SK-N-SH (cell line): ENCODE results near the gene ATOSA. TPM values are rescaled to one million over a fixed set of nuclear protein-coding genes. Genes with fewer than 3 reads are reported as not detected.

ENCODE experiments used
- CTCF ChIA-PET: fragments of 300-600, 350-600 bp; formaldehyde crosslinking; extraction: SDS; loops from one replicate; lab custom pipeline; 2021; lab: Yijun Ruan, JAX
- POLR2A ChIA-PET: fragments of 350-600 bp; sonication (Branson Sonifier 250); formaldehyde crosslinking; extraction: SDS; loops from one replicate; lab custom pipeline; 2020; ENCODE audit warnings: antibody characterized with exemption, inconsistent platforms; lab: Yijun Ruan, JAX
- DNase-seq: peaks from one replicate; pipeline ENCODE4 v3.0.0; 2012
- H2AFZ ChIP-seq: fragments of 200-600 bp; sonication (generic); 2 replicates; pipeline ENCODE4 v1.8.1; 2016; ENCODE audit warnings: antibody characterized with exemption, mild to moderate bottlenecking, low read depth
- H3F3A ChIP-seq: fragments of 200-600 bp; sonication (generic); replicated peaks from 2 replicates; pipeline ENCODE3; 2016; ENCODE audit warnings: antibody characterized with exemption, mild to moderate bottlenecking; ENCODE audit not compliant: insufficient read depth
- H3K27ac ChIP-seq, 2 experiments: fragments of 200-500 bp in 1 of 2; fragments of 200-600 bp in 1 of 2; sonication (Bioruptor generic) in 1 of 2; sonication (generic), shearing (Covaris generic) in 1 of 2; 2 replicates each; pipeline versions ENCODE4 v1.5.1 to v1.6.1; 2014 to 2016; ENCODE audit warnings: low read depth in 2 of 2, inconsistent platforms in 1 of 2, low read length in 1 of 2, mild to moderate bottlenecking in 1 of 2, mixed read lengths in 1 of 2
- H3K27me3 ChIP-seq: fragments of 200-600 bp; sonication (generic), shearing (Covaris generic); 2 replicates; pipeline ENCODE4 v1.6.1; 2016; ENCODE audit warnings: mixed run types; ENCODE audit not compliant: insufficient read depth
- H3K36me3 ChIP-seq, 2 experiments: fragments of 200-500 bp in 1 of 2; fragments of 200-600 bp in 1 of 2; sonication (Bioruptor generic) in 1 of 2; sonication (generic) in 1 of 2; replicated peaks in 1 of 2; 2 replicates each; pipeline versions ENCODE3 to v1.5.1; 2014 to 2016; ENCODE audit warnings: low read length in 1 of 2, mild to moderate bottlenecking in 1 of 2; ENCODE audit not compliant: insufficient read depth in 2 of 2, control insufficient read depth in 1 of 2
- H3K4me1 ChIP-seq, 2 experiments: fragments of 200-500 bp in 1 of 2; fragments of 200-600 bp in 1 of 2; sonication (Bioruptor generic) in 1 of 2; sonication (generic), shearing (Covaris generic) in 1 of 2; 2 replicates each; pipeline versions ENCODE4 v1.5.1 to v1.6.1; 2014 to 2016; ENCODE audit warnings: low read depth in 1 of 2, low read length in 1 of 2, mixed run types in 1 of 2; ENCODE audit not compliant: insufficient read depth in 2 of 2, control insufficient read depth in 1 of 2
- H3K4me2 ChIP-seq: fragments of 200-600 bp; sonication (generic), shearing (Covaris generic); 2 replicates; pipeline ENCODE4 v1.6.1; 2017; ENCODE audit warnings: mixed run types
- H3K4me3 ChIP-seq, 2 experiments: fragments of 200-500 bp in 1 of 2; fragments of 200-600 bp in 1 of 2; sonication (Bioruptor generic) in 1 of 2; sonication (generic), shearing (Covaris generic) in 1 of 2; 2 replicates each; pipeline versions ENCODE4 v1.5.1 to v1.8.1; 2014 to 2016; ENCODE audit warnings: low read depth in 2 of 2, inconsistent platforms in 1 of 2, low read length in 1 of 2, mild to moderate bottlenecking in 1 of 2, mixed read lengths in 1 of 2, moderate library complexity in 1 of 2
- H3K79me2 ChIP-seq: fragments of 200-600 bp; sonication (generic); 2 replicates; pipeline ENCODE4 v1.8.1; 2017; ENCODE audit warnings: mild to moderate bottlenecking; ENCODE audit not compliant: insufficient read depth
- H3K9ac ChIP-seq: fragments of 200-600 bp; sonication (generic); 2 replicates; pipeline ENCODE4 v1.6.1; 2017; ENCODE audit warnings: mixed run types
- H3K9me2 ChIP-seq: fragments of 200-600 bp; sonication (generic); 2 replicates; pipeline ENCODE4 v1.6.1; 2017; ENCODE audit warnings: mixed run types
- H3K9me3 ChIP-seq: fragments of 200-600 bp; sonication (generic); 2 replicates; pipeline ENCODE4 v1.6.1; 2017; ENCODE audit warnings: mixed run types, mild to moderate bottlenecking, moderate library complexity
- H4K20me1 ChIP-seq: fragments of 200-600 bp; sonication (generic); 2 replicates; pipeline ENCODE4 v1.6.1; 2017; ENCODE audit warnings: mild to moderate bottlenecking, mixed run types; ENCODE audit not compliant: insufficient read depth
- CHD2 ChIP-seq: fragments of 150-350 bp; IDR thresholded peaks from 2 replicates; pipeline ENCODE4 v1.6.1; 2018; ENCODE audit warnings: low read length; ENCODE audit not compliant: partially characterized antibody
- ELF1 ChIP-seq: IDR thresholded peaks from 2 replicates; pipeline ENCODE4 v1.4.0; 2012
- FOSL2 ChIP-seq: IDR thresholded peaks from 2 replicates; pipeline ENCODE4 v1.4.0; 2012; ENCODE audit warnings: low read depth, mild to moderate bottlenecking, moderate library complexity, borderline replicate concordance
- FOXJ3 ChIP-seq: sonication (generic); formaldehyde crosslinking; IDR thresholded peaks from 2 replicates; pipeline ENCODE4 v1.5.1; 2020; ENCODE audit warnings: mild to moderate bottlenecking, missing genetic modification reagents
- FOXM1 ChIP-seq: IDR thresholded peaks from 2 replicates; pipeline ENCODE4 v1.4.0; 2012; ENCODE audit warnings: low read depth, mild to moderate bottlenecking
- GABPA ChIP-seq: IDR thresholded peaks from 2 replicates; pipeline ENCODE4 v1.4.0; 2012; ENCODE audit warnings: low read depth, mild to moderate bottlenecking
- GATA2 ChIP-seq: sonication (generic); formaldehyde crosslinking; IDR thresholded peaks from 2 replicates; pipeline ENCODE4 v1.5.0; 2020; ENCODE audit warnings: mild to moderate bottlenecking, missing genetic modification reagents
- MXI1 ChIP-seq: IDR thresholded peaks from 2 replicates; pipeline ENCODE4 v1.6.1; 2012; ENCODE audit warnings: mild to moderate bottlenecking, low read depth, low read length, improper control_type of control experiment
- NRF1 ChIP-seq: IDR thresholded peaks from 2 replicates; pipeline ENCODE4 v1.6.1; 2012; ENCODE audit warnings: low read depth, mild to moderate bottlenecking, low read length
- PBX3 ChIP-seq: IDR thresholded peaks from 2 replicates; pipeline ENCODE4; 2012
- POLR2AphosphoS5 ChIP-seq: IDR thresholded peaks from 2 replicates; pipeline ENCODE4 v1.6.1; 2012; ENCODE audit warnings: low read depth, low read length
- RAD21 ChIP-seq: IDR thresholded peaks from 2 replicates; pipeline ENCODE4 v1.6.1; 2012; ENCODE audit warnings: mild to moderate bottlenecking, low read length
- RCOR1 ChIP-seq: fragments of 150-350 bp; IDR thresholded peaks from 2 replicates; pipeline ENCODE4 v1.6.1; 2017; ENCODE audit warnings: antibody characterized with exemption, low read length
- RXRA ChIP-seq: IDR thresholded peaks from 2 replicates; pipeline ENCODE4 v1.4.0; 2012; ENCODE audit warnings: low read depth, mild to moderate bottlenecking, borderline replicate concordance
- SMC3 ChIP-seq: IDR thresholded peaks from 2 replicates; pipeline ENCODE4 v1.6.1; 2012; ENCODE audit warnings: low read depth, low read length, improper control_type of control experiment
- YY1 ChIP-seq: IDR thresholded peaks from 2 replicates; pipeline ENCODE4 v1.4.0; 2012; ENCODE audit warnings: low read depth, mild to moderate bottlenecking
- WGBS: methylation state at CpG from one replicate; pipeline ENCODE4 v1.1.6; 2017; ENCODE audit warnings: low lambda C conversion rate; 5-methylcytosine and 5-hydroxymethylcytosine counted together
- polyA plus RNA-seq, 3 experiments: library from polyadenylated mRNA; depleted of rRNA; stranded (reverse); fragments of >200 nt; gene quantifications; 2 replicates each; pipeline ENCODE4 v1.2.3, GENCODE V29; 2012
- TF ChIP-seq, protein P1 (sequence below): fragments of 150-350 bp; IDR thresholded peaks from 2 replicates; pipeline ENCODE4 v1.6.1; 2016; ENCODE audit warnings: mild to moderate bottlenecking, low read depth, low read length
- TF ChIP-seq, protein P2 (sequence below): fragments of 150-350 bp; IDR thresholded peaks from 2 replicates; pipeline ENCODE4 v1.6.1; 2017; ENCODE audit warnings: antibody characterized with exemption, low read length, low read depth, borderline replicate concordance
- TF ChIP-seq, protein P3 (sequence below): fragments of 200-600 bp; sonication (generic); IDR thresholded peaks from 2 replicates; pipeline ENCODE4 v1.6.1; 2017; ENCODE audit warnings: antibody characterized with exemption, mild to moderate bottlenecking, moderate library complexity
- TF ChIP-seq, protein P4 (sequence below): IDR thresholded peaks from 2 replicates; pipeline ENCODE4 v1.4.0; 2012; ENCODE audit warnings: low read depth, borderline replicate concordance

The ATOSA gene
- polyA plus RNA-seq, 1 of the 3 experiments (the other 2 are of a cell fraction) = 7.4 TPM

DNA sequence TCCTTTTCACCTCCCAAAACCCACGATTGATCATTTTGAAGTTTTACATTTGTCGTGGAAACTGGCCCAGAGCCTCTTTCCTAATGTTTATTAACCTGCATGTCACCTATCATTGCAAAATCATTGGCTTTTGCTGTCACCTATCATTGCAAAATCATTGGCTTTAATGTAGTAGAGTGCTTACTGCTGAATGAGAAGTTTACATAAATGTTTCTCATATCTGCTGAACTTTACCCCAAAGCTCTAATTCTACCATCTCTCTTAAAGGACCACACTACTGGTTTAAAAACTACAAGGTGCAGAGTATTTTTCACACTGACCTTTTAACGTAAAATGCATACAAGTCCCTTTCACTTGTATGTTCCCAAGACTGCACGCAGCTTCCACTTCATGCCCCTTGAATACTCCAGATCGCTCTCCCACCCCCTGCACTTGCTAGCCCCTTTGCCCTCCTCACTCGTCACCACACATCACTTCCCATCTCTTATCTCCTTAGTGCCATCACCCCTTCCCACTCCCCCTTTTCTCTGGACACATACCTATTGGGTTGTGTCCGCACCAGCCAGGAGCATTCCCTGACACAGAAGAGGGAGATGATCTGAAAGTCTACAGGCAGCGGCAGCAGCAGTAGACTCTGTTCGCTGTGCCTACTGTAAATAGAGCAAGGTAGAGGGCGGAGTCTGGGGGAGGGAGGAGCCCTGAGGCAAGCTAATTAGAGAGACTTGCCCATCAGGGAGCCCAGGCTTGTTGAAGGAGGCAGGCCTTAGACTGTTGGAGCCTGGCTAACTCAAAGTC is 30.2 kb upstream of the ATOSA start:
- WGBS = 70% methylated on average over 10 of the region's 10 CpGs
- Histone ChIP-seq H3K4me2 (no peak overlapping the region), H2AFZ (no peak overlapping the region), H3K36me3 (no peaks in the 10 kb centered on the region), H3F3A (no peaks in the 10 kb centered on the region), H3K79me2 (no peaks in the 10 kb centered on the region), H3K4me3 (no peak overlapping the region), H3K9me2 (no peaks in the 10 kb centered on the region), H3K27ac (no peak overlapping the region), H3K9ac (no peak overlapping the region), H3K4me1 (no peaks in the 10 kb centered on the region), H3K27me3 (peaks cover 6% of the 10 kb centered on the region; the same call in 1 of the 2 replicates), H3K9me3 (no peaks in the 10 kb centered on the region), H4K20me1 (no peaks in the 10 kb centered on the region)
- POLR2A ChIA-PET = no interaction called here
- CTCF ChIA-PET = interaction anchor here (1.1 to 3.1 kb wide), 3 partner anchors 13 to 453 kb away, joined by 3 to 10 read pairs (median 3); no protein-coding TSS in a partner anchor
- no peak for TF ChIP-seq MXI1
- TF ChIP-seq YY1 = no peak
- TF ChIP-seq, protein P1, sequence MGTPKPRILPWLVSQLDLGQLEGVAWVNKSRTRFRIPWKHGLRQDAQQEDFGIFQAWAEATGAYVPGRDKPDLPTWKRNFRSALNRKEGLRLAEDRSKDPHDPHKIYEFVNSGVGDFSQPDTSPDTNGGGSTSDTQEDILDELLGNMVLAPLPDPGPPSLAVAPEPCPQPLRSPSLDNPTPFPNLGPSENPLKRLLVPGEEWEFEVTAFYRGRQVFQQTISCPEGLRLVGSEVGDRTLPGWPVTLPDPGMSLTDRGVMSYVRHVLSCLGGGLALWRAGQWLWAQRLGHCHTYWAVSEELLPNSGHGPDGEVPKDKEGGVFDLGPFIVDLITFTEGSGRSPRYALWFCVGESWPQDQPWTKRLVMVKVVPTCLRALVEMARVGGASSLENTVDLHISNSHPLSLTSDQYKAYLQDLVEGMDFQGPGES = no peak
- TF ChIP-seq RXRA = no peak
- TF ChIP-seq FOXM1 = no peak
- TF ChIP-seq, protein P2, sequence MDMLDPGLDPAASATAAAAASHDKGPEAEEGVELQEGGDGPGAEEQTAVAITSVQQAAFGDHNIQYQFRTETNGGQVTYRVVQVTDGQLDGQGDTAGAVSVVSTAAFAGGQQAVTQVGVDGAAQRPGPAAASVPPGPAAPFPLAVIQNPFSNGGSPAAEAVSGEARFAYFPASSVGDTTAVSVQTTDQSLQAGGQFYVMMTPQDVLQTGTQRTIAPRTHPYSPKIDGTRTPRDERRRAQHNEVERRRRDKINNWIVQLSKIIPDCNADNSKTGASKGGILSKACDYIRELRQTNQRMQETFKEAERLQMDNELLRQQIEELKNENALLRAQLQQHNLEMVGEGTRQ = no peak
- TF ChIP-seq CHD2 = no peak
- no peak for DNase-seq

- CTCF ChIA-PET = no interaction called here
- POLR2A ChIA-PET = no interaction called here
- Histone ChIP-seq H3K27ac (no peak overlapping the region), H3K4me1 (no peaks in the 10 kb centered on the region), H3K9me3 (no peaks in the 10 kb centered on the region), H3K36me3 (no peaks in the 10 kb centered on the region), H3K9me2 (no peaks in the 10 kb centered on the region), H3K27me3 (peaks cover 6% of the 10 kb centered on the region; the same call in 1 of the 2 replicates), H2AFZ (no peak overlapping the region), H3K79me2 (no peaks in the 10 kb centered on the region), H3F3A (no peaks in the 10 kb centered on the region), H3K9ac (no peak overlapping the region), H3K4me2 (no peak overlapping the region), H3K4me3 (no peak overlapping the region), H4K20me1 (no peaks in the 10 kb centered on the region)
- DNase-seq = no peak
- 71% methylated on average over 1 of the region's 1 CpG for WGBS
- TF ChIP-seq GATA2 (CRISPR knock-in tag) = no peak
- no peak for TF ChIP-seq MXI1
- TF ChIP-seq SMC3 = no peak
- TF ChIP-seq GABPA = no peak
- TF ChIP-seq POLR2AphosphoS5 = no peak
- TF ChIP-seq NRF1 = no peak
- TF ChIP-seq, protein P3, sequence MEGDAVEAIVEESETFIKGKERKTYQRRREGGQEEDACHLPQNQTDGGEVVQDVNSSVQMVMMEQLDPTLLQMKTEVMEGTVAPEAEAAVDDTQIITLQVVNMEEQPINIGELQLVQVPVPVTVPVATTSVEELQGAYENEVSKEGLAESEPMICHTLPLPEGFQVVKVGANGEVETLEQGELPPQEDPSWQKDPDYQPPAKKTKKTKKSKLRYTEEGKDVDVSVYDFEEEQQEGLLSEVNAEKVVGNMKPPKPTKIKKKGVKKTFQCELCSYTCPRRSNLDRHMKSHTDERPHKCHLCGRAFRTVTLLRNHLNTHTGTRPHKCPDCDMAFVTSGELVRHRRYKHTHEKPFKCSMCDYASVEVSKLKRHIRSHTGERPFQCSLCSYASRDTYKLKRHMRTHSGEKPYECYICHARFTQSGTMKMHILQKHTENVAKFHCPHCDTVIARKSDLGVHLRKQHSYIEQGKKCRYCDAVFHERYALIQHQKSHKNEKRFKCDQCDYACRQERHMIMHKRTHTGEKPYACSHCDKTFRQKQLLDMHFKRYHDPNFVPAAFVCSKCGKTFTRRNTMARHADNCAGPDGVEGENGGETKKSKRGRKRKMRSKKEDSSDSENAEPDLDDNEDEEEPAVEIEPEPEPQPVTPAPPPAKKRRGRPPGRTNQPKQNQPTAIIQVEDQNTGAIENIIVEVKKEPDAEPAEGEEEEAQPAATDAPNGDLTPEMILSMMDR = no peak
- TF ChIP-seq PBX3 = no peak
- TF ChIP-seq, protein P4, sequence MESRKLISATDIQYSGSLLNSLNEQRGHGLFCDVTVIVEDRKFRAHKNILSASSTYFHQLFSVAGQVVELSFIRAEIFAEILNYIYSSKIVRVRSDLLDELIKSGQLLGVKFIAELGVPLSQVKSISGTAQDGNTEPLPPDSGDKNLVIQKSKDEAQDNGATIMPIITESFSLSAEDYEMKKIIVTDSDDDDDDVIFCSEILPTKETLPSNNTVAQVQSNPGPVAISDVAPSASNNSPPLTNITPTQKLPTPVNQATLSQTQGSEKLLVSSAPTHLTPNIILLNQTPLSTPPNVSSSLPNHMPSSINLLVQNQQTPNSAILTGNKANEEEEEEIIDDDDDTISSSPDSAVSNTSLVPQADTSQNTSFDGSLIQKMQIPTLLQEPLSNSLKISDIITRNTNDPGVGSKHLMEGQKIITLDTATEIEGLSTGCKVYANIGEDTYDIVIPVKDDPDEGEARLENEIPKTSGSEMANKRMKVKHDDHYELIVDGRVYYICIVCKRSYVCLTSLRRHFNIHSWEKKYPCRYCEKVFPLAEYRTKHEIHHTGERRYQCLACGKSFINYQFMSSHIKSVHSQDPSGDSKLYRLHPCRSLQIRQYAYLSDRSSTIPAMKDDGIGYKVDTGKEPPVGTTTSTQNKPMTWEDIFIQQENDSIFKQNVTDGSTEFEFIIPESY = no peak
- TF ChIP-seq FOSL2 = no peak
- no peak for TF ChIP-seq RAD21
- TF ChIP-seq ELF1 = no peak
- no peak for TF ChIP-seq FOXJ3 (CRISPR knock-in tag)
- no peak for TF ChIP-seq RCOR1
Measured at GRCh38 chr15:52706091-52706490, 26.9 kb upstream of the ATOSA start.
